Kasumi-1 (cell line): ENCODE results near the gene ATXN1.

Source experiments
- DNase-seq, 2 experiments: peaks; one replicate each; lab custom pipeline; 2025; lab: John Stamatoyannopoulos, UW

ATXN1 gene

GRCh38 chr6:16249971-16250370, 511.3 kb downstream of the ATXN1 start:
- no peak for DNase-seq
